ENCODE data around the gene PCDHA4.
"Not testable (repeated sequence)": the region's sequence is repeated elsewhere in the genome, so short reads cannot be mapped to it uniquely, and the experiment has no call there.

PCDHA4 gene

GRCh38 chr5:140808241-140808888 lies 1.5 kb downstream of the PCDHA4 start:
- DNase-seq; in situ Hi-C loops (cut with HindIII; ENCODE audit: low pct_ligation_motif_present, low pct_unique_long_range_greater_than_20kb, low sequenced_read_pairs): not testable (repeated sequence)

GRCh38 chr5:140808889-140809291 lies 2.0 kb downstream of the PCDHA4 start:
- in situ Hi-C loops (cut with HindIII; ENCODE audit: low pct_ligation_motif_present, low pct_unique_long_range_greater_than_20kb, low sequenced_read_pairs): no loop called here
- no peak for DNase-seq

- in situ Hi-C loops (cut with HindIII; ENCODE audit: low pct_ligation_motif_present, low pct_unique_long_range_greater_than_20kb, low sequenced_read_pairs): no loop called here
- DNase-seq: peak; percentile 47
Measured at GRCh38 chr5:140821375-140822280, 14.8 kb downstream of the PCDHA4 start, which contains the start of gene PCDHA5. Gene PCDHA5 (plus strand): TSS chr5:140821613.

- DNase-seq: no peak
- in situ Hi-C loops (cut with HindIII; ENCODE audit: low pct_ligation_motif_present, low pct_unique_long_range_greater_than_20kb, low sequenced_read_pairs): no loop called here
Measured at GRCh38 chr5:140822281-140822629, 15.4 kb downstream of the PCDHA4 start.

- in situ Hi-C loops (cut with HindIII; ENCODE audit: low pct_ligation_motif_present, low pct_unique_long_range_greater_than_20kb, low sequenced_read_pairs); DNase-seq: not testable (repeated sequence)
Measured at GRCh38 chr5:140822969-140823368, 16.1 kb downstream of the PCDHA4 start.

- in situ Hi-C loops (cut with HindIII; ENCODE audit: low pct_ligation_motif_present, low pct_unique_long_range_greater_than_20kb, low sequenced_read_pairs): no loop called here
- no peak for DNase-seq
Measured at GRCh38 chr5:140823475-140823874, 16.6 kb downstream of the PCDHA4 start.

GRCh38 chr5:140827704-140828361 lies 21.0 kb downstream of the PCDHA4 start, which contains the start of gene PCDHA6:
Gene PCDHA6 (plus strand): TSS chr5:140827960. CDS start chr5:140828092, 132 bp downstream.
- DNase-seq: no peak
- in situ Hi-C loops (cut with HindIII; ENCODE audit: low pct_ligation_motif_present, low pct_unique_long_range_greater_than_20kb, low sequenced_read_pairs): no loop called here

GRCh38 chr5:140828362-140828737 lies 21.5 kb downstream of the PCDHA4 start:
- no peak for DNase-seq

GRCh38 chr5:140829511-140830501 lies 22.9 kb downstream of the PCDHA4 start:
- in situ Hi-C loops (cut with HindIII; ENCODE audit: low pct_ligation_motif_present, low pct_unique_long_range_greater_than_20kb, low sequenced_read_pairs); DNase-seq: not testable (repeated sequence)

More at GRCh38 chr5:140828362-140828737, 21.5 kb downstream of the PCDHA4 start:
- in situ Hi-C loops (cut with HindIII; ENCODE audit: low pct_ligation_motif_present, low pct_unique_long_range_greater_than_20kb, low sequenced_read_pairs): no loop called here

GRCh38 chr5:140833993-140834392 lies 27.1 kb downstream of the PCDHA4 start, which contains the start of gene PCDHA7:
Gene PCDHA7 (plus strand): TSS chr5:140834269. CDS start chr5:140834384, 115 bp downstream.
- peak; percentile 8 for DNase-seq
- in situ Hi-C loops (cut with HindIII; ENCODE audit: low pct_ligation_motif_present, low pct_unique_long_range_greater_than_20kb, low sequenced_read_pairs): no loop called here

- DNase-seq; in situ Hi-C loops (cut with HindIII; ENCODE audit: low pct_ligation_motif_present, low pct_unique_long_range_greater_than_20kb, low sequenced_read_pairs): not testable (repeated sequence)
Measured at GRCh38 chr5:140834439-140835008, 27.7 kb downstream of the PCDHA4 start.

- DNase-seq: no peak
- in situ Hi-C loops (cut with HindIII; ENCODE audit: low pct_ligation_motif_present, low pct_unique_long_range_greater_than_20kb, low sequenced_read_pairs): no loop called here
Measured at GRCh38 chr5:140835622-140836510, 29.0 kb downstream of the PCDHA4 start.

- DNase-seq: no peak
- in situ Hi-C loops (cut with HindIII; ENCODE audit: low pct_ligation_motif_present, low pct_unique_long_range_greater_than_20kb, low sequenced_read_pairs): no loop called here
Measured at GRCh38 chr5:140840978-140841962, 34.4 kb downstream of the PCDHA4 start, which contains the start of gene PCDHA8. Gene PCDHA8 (plus strand): TSS chr5:140841187. CDS start chr5:140841322, 135 bp downstream.

- DNase-seq: no peak
- in situ Hi-C loops (cut with HindIII; ENCODE audit: low pct_ligation_motif_present, low pct_unique_long_range_greater_than_20kb, low sequenced_read_pairs): no loop called here
Measured at GRCh38 chr5:140842798-140843733, 36.2 kb downstream of the PCDHA4 start.
